Transverse colon (tissue), 4 donors: ENCODE results near the gene DDX56. TPM values are rescaled to one million over a fixed set of nuclear protein-coding genes. Genes with fewer than 3 reads are reported as not detected.

Experiments
- DNase-seq: peaks from one replicate; pipeline ENCODE4 v3.0.0-alpha.2; 2019
- H3K27ac ChIP-seq, 4 donors: fragments of 200-600 bp; sonication (generic); 2 replicates each; pipeline ENCODE4 v1.5.1; 2016 to 2018; ENCODE audit warnings: inconsistent platforms in 4 of 4
- H3K27me3 ChIP-seq: fragments of 200-600 bp; sonication (generic); 2 replicates; pipeline ENCODE4 v1.5.1; 2017; ENCODE audit warnings: inconsistent platforms
- H3K36me3 ChIP-seq, 4 donors: fragments of 200-600 bp; sonication (generic); 2 replicates each; pipeline ENCODE4 v1.5.1; 2017 to 2019; ENCODE audit warnings: inconsistent platforms in 4 of 4
- H3K4me1 ChIP-seq, 4 donors: fragments of 200-600 bp; sonication (generic); 2 replicates each; pipeline ENCODE4 v1.5.1; 2017 to 2020; ENCODE audit warnings: inconsistent platforms in 4 of 4
- H3K4me3 ChIP-seq, 4 donors: fragments of 200-600 bp; sonication (generic); 1 replicate in 1 of 4; 2 replicates in 3 of 4; pipeline versions ENCODE4 v1.5.1 to v1.6.1; 2017 to 2019; ENCODE audit warnings: inconsistent platforms in 4 of 4
- H3K9me3 ChIP-seq, 2 donors: fragments of 200-600 bp; sonication (generic); 2 replicates each; pipeline ENCODE4 v1.5.1; 2017 to 2019; ENCODE audit warnings: inconsistent platforms in 2 of 2
- EP300 ChIP-seq: sonication (generic); formaldehyde crosslinking; IDR thresholded peaks from one replicate; pipeline ENCODE4 v1.6.1; 2017; ENCODE audit warnings: antibody characterized with exemption, low read depth
- POLR2A ChIP-seq: fragments of 450-650 bp; IDR thresholded peaks from one replicate; pipeline ENCODE4 v1.6.1; 2016; ENCODE audit warnings: antibody characterized with exemption, mild to moderate bottlenecking, moderate library complexity
- POLR2AphosphoS5 ChIP-seq, 3 donors: sonication (generic); formaldehyde crosslinking; IDR thresholded peaks; one replicate each; pipeline ENCODE4 v1.6.1; 2016; ENCODE audit warnings: antibody characterized with exemption in 3 of 3
- WGBS, 2 donors: methylation state at CpG; one replicate each; pipeline ENCODE4 v1.1.5; 2018; ENCODE audit warnings: low coverage in 1 of 2; 5-methylcytosine and 5-hydroxymethylcytosine counted together
- in situ Hi-C, 4 donors: fragments of 200-750 bp; cut with MboI; loops; one replicate each; pipeline versions ENCODE4 v1.15.0 to v1.15.1; 2017; ENCODE audit warnings: low sequenced_read_pairs in 3 of 4, low pct_ligation_motif_present in 1 of 4, low pct_unique_long_range_greater_than_20kb in 1 of 4
- intact Hi-C: fragments of 100-400 bp; cut with DNase I; formaldehyde crosslinking; loops from one replicate; pipeline ENCODE4 v1.15.1; 2023; ENCODE audit warnings: low total_unique reads
- total RNA-seq, 4 donors: library from RNA; depleted of rRNA; stranded (reverse); fragments of >200 nt; gene quantifications; one replicate each; pipeline ENCODE4 v1.1.0, GENCODE V29; 2016
- TF ChIP-seq, protein P1 (sequence below), 5 experiments: fragments of 200-600 bp in 3 of 5; fragments of 450-650 bp in 2 of 5; sonication (generic) in 3 of 5; IDR thresholded peaks; 1 replicate in 2 of 5; 2 replicates in 3 of 5; pipeline ENCODE4 v1.5.1; 2016 to 2017; ENCODE audit warnings: antibody characterized with exemption in 5 of 5, inconsistent platforms in 3 of 5, mild to moderate bottlenecking in 2 of 5, moderate library complexity in 1 of 5

The DDX56 gene
- total RNA-seq, 4 donors from 2014 or later = 41.1 to 202 (median 42.3) TPM

DNA sequence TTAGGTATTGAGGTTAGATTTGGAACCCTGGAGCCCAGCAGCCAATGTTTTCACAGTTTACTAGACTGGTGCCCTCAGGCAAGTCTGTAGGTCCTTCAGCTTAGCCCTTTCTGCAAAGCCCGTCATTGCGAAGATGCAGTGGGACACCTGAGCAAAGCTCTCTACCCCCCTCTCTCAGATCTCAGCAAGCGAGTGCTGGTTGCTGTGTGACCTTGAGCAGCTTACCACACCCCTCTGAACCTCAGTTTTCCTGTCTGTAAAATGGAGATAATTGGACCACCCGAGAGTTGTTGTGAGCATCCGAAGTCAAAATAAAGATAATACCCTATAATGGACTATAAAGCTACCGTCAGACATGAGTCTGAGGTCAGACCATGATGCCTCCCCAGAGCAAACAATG is 36.3 kb downstream of the DDX56 start:
- DNase-seq = no peak
- Histone ChIP-seq H3K4me1 (no peaks in the 10 kb centered on the region), H3K36me3 (no peaks in the 10 kb centered on the region)

DNA sequence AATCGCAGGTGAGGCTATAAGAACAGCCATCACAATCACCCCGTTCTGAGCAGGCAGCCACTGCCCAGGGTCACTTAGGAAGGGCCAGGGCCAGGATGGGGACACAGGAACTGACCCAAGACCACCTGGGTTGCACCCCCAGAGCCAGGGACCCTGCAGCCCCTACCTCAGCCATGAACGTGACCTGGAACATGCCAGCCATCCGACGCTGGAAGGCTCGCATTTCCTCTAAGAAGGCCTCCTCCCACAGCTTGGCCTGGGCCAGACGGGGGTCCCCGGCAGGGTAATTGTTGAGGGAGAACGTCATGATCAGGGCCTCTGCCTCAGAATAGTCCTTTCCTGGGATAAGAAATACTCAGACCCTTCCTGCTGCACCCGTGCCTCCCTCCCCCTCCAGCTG is 37.6 kb downstream of the DDX56 start:
- H3K27ac ChIP-seq = no peak overlapping the region
- 88% methylated on average over 6 of the region's 10 CpGs; no CpG with 5 or more reads in 1 of the 2 donors for WGBS, 2 donors
- intact Hi-C loops = no loop called here
- no peak for DNase-seq
- no peaks in the 10 kb centered on the region for H3K4me1 ChIP-seq
- in situ Hi-C loops = no loop called here
- no peaks in the 10 kb centered on the region for H3K9me3 ChIP-seq
- H3K27me3 ChIP-seq = no peaks in the 10 kb centered on the region
- TF ChIP-seq POLR2A = no peak
- TF ChIP-seq POLR2AphosphoS5 (IDR thresholded peaks at IDR 0.05) = no peak
- TF ChIP-seq, protein P1, sequence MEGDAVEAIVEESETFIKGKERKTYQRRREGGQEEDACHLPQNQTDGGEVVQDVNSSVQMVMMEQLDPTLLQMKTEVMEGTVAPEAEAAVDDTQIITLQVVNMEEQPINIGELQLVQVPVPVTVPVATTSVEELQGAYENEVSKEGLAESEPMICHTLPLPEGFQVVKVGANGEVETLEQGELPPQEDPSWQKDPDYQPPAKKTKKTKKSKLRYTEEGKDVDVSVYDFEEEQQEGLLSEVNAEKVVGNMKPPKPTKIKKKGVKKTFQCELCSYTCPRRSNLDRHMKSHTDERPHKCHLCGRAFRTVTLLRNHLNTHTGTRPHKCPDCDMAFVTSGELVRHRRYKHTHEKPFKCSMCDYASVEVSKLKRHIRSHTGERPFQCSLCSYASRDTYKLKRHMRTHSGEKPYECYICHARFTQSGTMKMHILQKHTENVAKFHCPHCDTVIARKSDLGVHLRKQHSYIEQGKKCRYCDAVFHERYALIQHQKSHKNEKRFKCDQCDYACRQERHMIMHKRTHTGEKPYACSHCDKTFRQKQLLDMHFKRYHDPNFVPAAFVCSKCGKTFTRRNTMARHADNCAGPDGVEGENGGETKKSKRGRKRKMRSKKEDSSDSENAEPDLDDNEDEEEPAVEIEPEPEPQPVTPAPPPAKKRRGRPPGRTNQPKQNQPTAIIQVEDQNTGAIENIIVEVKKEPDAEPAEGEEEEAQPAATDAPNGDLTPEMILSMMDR (IDR thresholded peaks at IDR 0.05) = no peak
- no peak for TF ChIP-seq EP300
- no peak overlapping the region for H3K4me3 ChIP-seq
- H3K36me3 ChIP-seq = no peaks in the 10 kb centered on the region

More for the DNA sequence above, 36.3 kb downstream of the DDX56 start:
- H3K27me3 ChIP-seq = no peaks in the 10 kb centered on the region
- no peak overlapping the region for H3K27ac ChIP-seq
- in situ Hi-C loops = no loop called here
- TF ChIP-seq POLR2AphosphoS5 (IDR thresholded peaks at IDR 0.05) = no peak
- H3K4me3 ChIP-seq = no peak overlapping the region
- 94% methylated on average over 6 of the region's 6 CpGs; no CpG with 5 or more reads in 1 of the 2 donors for WGBS, 2 donors
- intact Hi-C loops = no loop called here
- H3K9me3 ChIP-seq = no peaks in the 10 kb centered on the region

DNA sequence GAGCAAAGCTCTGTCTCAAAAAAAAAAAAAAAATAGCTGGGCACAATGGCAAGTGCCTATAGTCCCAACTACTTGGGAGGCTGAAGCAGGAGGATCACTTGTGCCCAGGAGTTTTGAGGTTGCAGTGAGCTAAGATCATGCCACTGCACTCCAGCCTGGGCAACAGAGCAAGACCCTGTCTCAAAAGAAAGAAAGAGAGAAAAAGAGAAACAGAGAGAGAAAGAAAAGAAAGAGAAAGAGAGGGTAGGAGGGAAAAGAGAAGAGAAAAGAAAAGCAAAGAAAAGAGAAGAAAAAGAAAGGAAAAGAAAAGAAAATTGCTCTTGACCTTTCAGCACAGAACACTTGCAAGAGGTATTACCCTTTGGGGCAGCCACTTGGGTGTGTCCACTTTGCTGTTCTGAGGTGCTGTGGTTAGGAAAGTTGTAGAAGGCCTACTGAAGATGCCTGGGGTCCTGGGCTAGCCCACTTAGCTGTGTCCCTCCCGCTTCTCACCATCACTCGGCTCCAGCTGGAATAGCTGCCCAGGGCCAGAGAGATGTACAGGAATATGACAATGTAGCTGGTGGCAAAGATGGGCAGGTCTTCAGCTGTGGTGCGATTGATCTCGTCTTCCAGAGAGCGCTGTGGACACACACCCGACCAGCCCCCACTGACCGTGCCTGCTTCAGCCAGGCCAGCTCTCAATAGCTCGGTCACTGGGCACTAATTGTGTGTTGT is 38.2 kb downstream of the DDX56 start:
- Histone ChIP-seq H3K4me3 (no peak overlapping the region), H3K36me3 (no peaks in the 10 kb centered on the region), H3K27ac (no peak overlapping the region), H3K27me3 (no peaks in the 10 kb centered on the region), H3K9me3 (no peaks in the 10 kb centered on the region), H3K4me1 (no peaks in the 10 kb centered on the region)
- no peak for DNase-seq
- intact Hi-C loops (no loop called here), in situ Hi-C loops (no loop called here)
- WGBS, 2 donors = 93% methylated on average over 8 of the region's 8 CpGs; no CpG with 5 or more reads in 1 of the 2 donors
- TF ChIP-seq POLR2A = no peak

DNA sequence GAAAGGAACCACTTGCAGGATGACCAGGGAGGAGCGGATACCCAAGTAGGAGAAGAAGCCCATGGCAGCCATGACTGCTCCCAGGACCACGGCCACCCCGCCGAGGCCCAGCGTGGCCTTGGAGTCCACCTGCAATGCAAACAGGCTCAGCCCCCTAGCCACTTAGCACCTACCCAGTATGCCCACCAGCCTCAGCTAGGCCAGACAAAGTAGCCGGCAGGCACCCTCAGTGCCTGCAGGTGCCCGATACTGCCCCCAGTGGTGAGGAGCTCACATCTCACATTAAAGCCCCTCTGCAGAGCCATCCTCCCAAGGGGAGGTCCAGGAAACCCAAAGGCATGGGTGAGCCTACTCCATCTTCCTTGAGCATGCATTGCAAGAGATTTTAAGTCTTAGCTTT is 39.2 kb downstream of the DDX56 start:
- Histone ChIP-seq H3K4me1 (no peaks in the 10 kb centered on the region), H3K9me3 (no peaks in the 10 kb centered on the region), H3K27me3 (no peaks in the 10 kb centered on the region), H3K4me3 (no peak overlapping the region), H3K36me3 (no peaks in the 10 kb centered on the region), H3K27ac (no peak overlapping the region)
- in situ Hi-C loops = no loop called here
- peak; percentile 33 for DNase-seq
- TF ChIP-seq POLR2A (no peak), EP300 (no peak), POLR2AphosphoS5 (IDR thresholded peaks at IDR 0.05) (no peak)
- TF ChIP-seq, protein P1 (IDR thresholded peaks at IDR 0.05) = peak; percentile 20 to 47 (median 31)
- 58% methylated on average over 7 of the region's 7 CpGs; no CpG with 5 or more reads in 1 of the 2 donors for WGBS, 2 donors
- intact Hi-C loops = no loop called here

DNA sequence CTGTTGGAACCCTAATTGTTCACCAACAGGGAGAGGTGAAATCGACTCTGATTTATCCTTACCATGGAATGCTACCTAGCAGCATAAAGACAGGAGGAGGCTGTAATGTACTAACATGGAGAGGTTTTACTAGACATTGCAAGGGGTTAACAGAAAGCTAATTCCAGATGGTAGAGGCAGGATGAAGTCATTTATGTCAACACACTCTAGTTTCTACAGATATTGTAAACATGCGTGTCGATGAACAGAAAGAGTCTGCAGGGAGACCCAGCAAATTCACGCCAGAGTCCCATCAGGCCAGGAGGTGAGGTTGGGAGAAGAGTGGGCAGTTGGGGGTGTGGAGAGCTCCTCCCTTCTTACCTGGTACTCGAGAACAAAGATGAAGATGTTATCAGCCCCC is 39.6 kb downstream of the DDX56 start:
- Histone ChIP-seq H3K27me3 (no peaks in the 10 kb centered on the region), H3K4me1 (no peaks in the 10 kb centered on the region), H3K9me3 (no peaks in the 10 kb centered on the region), H3K27ac (no peak overlapping the region), H3K36me3 (no peaks in the 10 kb centered on the region), H3K4me3 (no peak overlapping the region)
- no peak for TF ChIP-seq POLR2A
- TF ChIP-seq, protein P1 (IDR thresholded peaks at IDR 0.05) = no peak
- no peak for TF ChIP-seq EP300
- TF ChIP-seq POLR2AphosphoS5 (IDR thresholded peaks at IDR 0.05) = no peak
- intact Hi-C loops = no loop called here
- in situ Hi-C loops = no loop called here
- DNase-seq = no peak
- 48% methylated on average over 5 of the region's 5 CpGs; no CpG with 5 or more reads in 1 of the 2 donors for WGBS, 2 donors
